Activated T-helper 1 cell treated with Interleukin-2 at 50 U/mL for 16 hours (primary cell): ENCODE data around the gene SCGB1C1.
A peak's percentile ranks its signal among the peaks of the same experiment; 100 is the strongest.

Experiments used
- DNase-seq: peaks from one replicate; pipeline ENCODE4 v3.0.0-alpha.2; 2020; ENCODE audit warnings: low read depth

The SCGB1C1 gene

GRCh38 chr11:205221-206001, 12.5 kb downstream of the SCGB1C1 start:
- no peak for DNase-seq

DNA sequence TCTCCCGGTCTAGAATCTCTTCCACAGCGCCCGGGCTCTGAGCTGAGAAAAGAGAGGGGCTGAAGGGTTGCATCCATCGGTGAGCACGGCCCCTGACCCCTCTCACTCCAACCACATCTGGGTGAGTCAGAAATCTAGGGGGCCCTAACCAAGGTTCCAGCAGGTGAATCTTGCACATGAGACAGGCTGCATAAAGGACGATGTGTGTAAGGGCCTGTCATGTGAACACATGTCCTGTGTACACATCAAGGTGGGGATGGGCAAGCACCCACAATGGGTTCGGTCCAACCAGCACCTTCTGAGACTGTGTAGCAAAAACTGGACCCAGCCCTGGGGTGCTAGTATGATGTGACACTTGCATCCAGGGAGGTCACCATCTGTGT, 13.1 kb downstream of the SCGB1C1 start:
- DNase-seq, result no peak

GRCh38 chr11:206526-207207, 13.8 kb downstream of the SCGB1C1 start:
- DNase-seq, result peak; percentile 9

GRCh38 chr11:207208-207862, 14.5 kb downstream of the SCGB1C1 start, which contains the start of the genes BET1L and RIC8A:
BET1L (minus strand) TSS chr11:207399; CDS start chr11:207321, 78 bp downstream.
RIC8A (plus strand) TSS chr11:207708; CDS start chr11:208855, 1,147 bp downstream.
- peak; percentile 94 for DNase-seq

GRCh38 chr11:207863-208180, 14.9 kb downstream of the SCGB1C1 start:
- no peak for DNase-seq

DNA sequence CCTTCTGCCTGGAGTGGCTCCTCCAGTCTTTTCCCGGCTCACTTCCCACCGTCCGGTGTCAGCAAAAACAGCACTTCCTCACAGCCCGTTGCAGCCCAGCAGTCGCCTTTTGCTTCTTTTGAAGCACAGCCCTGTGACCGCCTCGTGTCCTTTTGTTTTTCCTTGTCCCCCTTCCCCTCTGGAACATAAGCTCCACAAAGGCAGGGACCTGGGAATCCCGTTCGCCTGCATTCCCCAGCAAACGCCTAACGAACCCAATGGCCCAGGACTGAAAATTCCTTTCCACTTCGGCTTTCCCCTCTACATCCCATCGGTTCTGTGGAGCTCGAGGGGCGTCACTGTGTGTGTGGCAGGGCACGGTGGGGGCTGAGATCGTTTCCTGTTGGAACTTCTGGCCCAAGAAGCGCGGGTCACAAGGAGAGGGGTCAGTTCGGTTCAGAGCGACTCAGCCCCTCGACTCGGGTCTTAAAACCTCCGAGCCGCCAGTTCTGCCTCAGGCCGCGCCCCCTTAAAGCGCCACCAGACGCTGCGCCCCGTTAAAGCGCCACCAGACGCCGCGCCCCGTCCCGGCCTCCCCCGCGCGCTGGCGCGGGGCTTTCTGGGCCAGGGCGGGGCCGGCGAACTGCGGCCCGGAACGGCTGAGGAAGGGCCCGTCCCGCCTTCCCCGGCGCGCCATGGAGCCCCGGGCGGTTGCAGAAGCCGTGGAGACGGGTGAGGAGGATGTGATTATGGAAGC, 15.5 kb downstream of the SCGB1C1 start:
- DNase-seq, result peak; percentile 76

DNA sequence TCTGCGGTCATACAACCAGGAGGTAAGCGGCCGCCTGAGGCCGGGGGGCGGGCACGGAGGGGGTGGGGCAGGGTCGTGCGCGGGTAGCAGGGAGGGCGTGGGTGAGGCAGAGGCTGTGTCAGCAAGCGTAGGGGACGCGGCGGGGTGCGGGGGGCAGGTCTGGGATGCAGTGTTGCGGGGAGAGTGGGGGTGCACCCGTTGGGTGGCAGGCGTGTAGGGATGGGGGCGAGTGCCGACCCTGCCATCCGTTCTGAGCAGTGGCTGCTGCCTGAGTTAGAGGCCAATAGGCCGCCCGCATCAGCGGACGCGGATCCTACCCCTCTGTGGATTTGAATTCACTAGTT, 16.0 kb downstream of the SCGB1C1 start:
- no peak for DNase-seq

DNA sequence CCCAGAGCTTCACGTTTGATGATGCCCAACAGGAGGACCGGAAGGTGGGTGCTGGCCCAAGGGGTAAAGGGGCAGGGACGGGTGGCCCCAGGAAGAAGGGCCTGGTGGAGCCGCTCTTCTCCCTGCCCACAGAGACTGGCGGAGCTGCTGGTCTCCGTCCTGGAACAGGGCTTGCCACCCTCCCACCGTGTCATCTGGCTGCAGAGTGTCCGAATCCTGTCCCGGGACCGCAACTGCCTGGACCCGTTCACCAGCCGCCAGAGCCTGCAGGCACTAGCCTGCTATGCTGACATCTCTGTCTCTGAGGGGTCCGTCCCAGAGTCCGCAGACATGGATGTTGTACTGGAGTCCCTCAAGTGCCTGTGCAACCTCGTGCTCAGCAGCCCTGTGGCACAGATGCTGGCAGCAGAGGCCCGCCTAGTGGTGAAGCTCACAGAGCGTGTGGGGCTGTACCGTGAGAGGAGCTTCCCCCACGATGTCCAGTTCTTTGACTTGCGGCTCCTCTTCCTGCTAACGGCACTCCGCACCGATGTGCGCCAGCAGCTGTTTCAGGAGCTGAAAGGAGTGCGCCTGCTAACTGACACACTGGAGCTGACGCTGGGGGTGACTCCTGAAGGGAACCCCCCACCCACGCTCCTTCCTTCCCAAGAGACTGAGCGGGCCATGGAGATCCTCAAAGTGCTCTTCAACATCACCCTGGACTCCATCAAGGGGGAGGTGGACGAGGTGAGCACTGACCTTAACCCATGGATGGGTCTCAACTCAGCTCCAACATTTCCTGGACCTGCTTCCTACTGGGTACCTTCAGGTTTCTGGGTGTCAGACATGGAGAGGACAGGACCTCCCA, 16.6 kb downstream of the SCGB1C1 start:
- no peak for DNase-seq

- DNase-seq, result no peak
Measured at GRCh38 chr11:210122-210802, 17.4 kb downstream of the SCGB1C1 start.

GRCh38 chr11:210803-211180, 17.9 kb downstream of the SCGB1C1 start:
- no peak for DNase-seq

GRCh38 chr11:211295-211694, 18.4 kb downstream of the SCGB1C1 start:
- no peak for DNase-seq

DNA sequence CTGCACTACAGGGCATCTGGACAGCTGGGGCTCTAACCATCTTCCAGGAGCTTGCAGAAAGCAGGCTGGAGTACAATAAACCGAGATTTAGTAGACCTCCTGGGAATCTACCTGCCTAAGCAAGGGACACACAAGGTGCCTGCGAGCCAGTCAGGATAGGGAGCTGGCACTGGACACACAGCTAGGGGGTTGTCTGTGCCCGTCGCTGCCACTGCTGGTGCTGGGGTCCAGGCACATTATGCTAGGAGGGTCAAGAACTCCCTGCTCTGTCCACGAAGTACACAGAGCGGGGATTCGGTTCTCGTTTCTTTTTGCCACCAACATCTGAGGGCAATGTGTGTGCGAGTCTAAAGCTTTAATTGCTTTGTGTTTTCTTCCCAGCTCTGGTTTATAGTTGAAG, 18.9 kb downstream of the SCGB1C1 start:
- DNase-seq, result no peak

DNA sequence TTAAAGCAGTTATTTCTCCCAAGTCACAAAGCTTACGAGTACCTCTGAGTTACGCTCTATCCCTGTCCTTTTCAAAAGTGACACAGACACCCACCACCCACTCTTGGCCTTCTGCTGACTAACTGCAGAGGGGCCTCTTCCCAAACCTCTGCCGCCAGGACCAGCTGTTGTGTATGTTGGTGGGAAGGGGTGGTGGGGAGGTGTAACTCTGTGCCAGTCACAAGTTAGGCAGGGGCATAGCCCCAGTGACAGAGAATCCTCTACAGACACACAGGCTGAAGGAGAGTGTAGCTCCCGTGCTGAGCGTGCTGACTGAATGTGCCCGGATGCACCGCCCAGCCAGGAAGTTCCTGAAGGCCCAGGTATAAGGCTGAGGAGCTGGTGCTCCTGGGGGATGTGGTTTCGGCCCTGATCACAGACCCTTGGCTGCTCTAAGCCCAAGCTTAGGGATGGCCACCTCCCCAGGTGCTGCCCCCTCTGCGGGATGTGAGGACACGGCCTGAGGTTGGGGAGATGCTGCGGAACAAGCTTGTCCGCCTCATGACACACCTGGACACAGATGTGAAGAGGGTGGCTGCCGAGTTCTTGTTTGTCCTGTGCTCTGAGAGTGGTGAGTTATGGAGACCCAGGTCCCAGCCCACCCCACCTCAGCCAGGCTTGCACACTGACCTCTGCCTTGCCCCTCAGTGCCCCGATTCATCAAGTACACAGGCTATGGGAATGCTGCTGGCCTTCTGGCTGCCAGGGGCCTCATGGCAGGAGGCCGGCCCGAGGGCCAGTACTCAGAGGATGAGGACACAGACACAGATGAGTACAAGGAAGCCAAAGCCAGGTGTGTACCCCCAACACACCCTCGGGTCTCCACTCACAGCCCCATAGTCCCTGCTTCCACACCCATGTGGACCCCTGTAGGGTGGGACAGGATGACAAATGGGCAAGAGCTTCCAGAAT, 19.5 kb downstream of the SCGB1C1 start:
- DNase-seq, result no peak

- DNase-seq, result no peak
Measured at GRCh38 chr11:213111-213510, 20.2 kb downstream of the SCGB1C1 start.

- DNase-seq, result no peak
Measured at GRCh38 chr11:214083-214482, 21.2 kb downstream of the SCGB1C1 start.

DNA sequence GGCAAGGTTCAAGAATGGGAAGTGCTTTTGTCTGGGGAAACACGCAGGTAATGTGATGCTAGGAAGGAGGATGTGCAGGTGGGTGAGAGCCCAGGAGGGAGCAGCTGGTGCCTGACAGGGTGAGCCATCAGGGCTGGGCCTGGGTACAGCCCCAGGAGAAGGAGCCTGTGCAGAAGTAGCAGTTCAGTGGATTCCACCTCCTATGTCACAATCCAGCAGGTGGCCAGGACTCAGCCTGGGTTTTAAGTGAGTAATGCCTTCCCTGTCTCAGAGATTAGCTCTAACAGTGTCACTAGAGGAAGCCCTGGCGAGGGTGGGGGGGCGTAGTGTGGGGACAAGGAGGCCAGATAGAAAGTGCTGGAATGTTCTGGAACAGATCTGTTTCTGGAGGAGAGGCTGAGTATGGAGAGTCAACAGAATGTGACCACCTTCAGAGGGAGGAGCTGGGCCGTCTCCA, 22.7 kb downstream of the SCGB1C1 start:
- no peak for DNase-seq

GRCh38 chr11:216081-216974, 23.4 kb downstream of the SCGB1C1 start:
- no peak for DNase-seq

DNA sequence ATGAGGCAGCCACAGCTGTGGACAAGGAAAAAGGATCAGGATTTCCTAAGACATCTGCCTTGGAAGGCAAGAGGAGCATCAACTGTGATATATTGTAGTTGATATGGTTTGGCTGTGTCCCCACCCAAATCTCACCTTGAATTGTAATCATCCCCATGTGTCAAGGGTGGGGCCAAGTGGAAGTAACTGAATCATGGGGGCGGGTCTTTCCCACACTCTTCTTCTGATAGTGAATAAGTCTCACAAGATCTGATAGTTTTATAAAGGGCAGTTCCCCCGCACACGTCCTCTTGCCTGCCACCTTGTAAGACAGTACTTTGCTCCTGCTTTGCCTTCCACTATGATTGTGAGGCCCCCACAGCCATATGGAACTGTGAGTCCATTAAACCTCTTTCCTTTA, 24.8 kb downstream of the SCGB1C1 start:
- no peak for DNase-seq
